ENCODE measurements around the gene GABARAP.
"Not testable (repeated sequence)": the region's sequence is repeated elsewhere in the genome, so short reads cannot be mapped to it uniquely, and the experiment has no call there.

DNA sequence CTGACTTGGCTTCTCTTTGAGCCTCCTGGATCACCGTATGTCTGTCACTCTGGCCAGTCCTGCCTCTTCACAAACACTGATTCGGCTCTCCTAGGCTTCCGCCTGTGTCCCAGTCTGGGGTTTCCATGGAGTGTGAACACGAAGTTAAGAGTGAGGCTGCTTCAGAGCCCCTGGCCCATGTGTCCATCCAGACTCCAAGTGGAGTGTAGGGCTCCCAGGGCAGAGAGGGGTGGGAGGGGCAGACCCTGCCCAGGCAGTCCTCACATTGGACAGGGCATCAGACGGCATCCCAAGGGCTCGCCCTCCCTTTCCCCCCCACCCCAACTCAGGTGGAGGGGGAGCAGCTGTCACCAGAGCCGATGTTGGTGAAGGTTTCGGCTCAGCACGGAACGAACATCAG, 1.6 kb upstream of the GABARAP start:
- TF ChIP-seq, protein P1, sequence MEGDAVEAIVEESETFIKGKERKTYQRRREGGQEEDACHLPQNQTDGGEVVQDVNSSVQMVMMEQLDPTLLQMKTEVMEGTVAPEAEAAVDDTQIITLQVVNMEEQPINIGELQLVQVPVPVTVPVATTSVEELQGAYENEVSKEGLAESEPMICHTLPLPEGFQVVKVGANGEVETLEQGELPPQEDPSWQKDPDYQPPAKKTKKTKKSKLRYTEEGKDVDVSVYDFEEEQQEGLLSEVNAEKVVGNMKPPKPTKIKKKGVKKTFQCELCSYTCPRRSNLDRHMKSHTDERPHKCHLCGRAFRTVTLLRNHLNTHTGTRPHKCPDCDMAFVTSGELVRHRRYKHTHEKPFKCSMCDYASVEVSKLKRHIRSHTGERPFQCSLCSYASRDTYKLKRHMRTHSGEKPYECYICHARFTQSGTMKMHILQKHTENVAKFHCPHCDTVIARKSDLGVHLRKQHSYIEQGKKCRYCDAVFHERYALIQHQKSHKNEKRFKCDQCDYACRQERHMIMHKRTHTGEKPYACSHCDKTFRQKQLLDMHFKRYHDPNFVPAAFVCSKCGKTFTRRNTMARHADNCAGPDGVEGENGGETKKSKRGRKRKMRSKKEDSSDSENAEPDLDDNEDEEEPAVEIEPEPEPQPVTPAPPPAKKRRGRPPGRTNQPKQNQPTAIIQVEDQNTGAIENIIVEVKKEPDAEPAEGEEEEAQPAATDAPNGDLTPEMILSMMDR (IDR thresholded peaks at IDR 0.05): not testable (repeated sequence)
- TF ChIP-seq POLR2A (IDR thresholded peaks at IDR 0.05): not testable (repeated sequence)
